ENCODE results near the gene C22orf23.
"Not testable (repeated sequence)": the region's sequence is repeated elsewhere in the genome, so short reads cannot be mapped to it uniquely, and the experiment has no call there.

Gene C22orf23

GRCh38 chr22:37982151-37982785, 28.9 kb upstream of the C22orf23 start:
- no peak for DNase-seq

DNA sequence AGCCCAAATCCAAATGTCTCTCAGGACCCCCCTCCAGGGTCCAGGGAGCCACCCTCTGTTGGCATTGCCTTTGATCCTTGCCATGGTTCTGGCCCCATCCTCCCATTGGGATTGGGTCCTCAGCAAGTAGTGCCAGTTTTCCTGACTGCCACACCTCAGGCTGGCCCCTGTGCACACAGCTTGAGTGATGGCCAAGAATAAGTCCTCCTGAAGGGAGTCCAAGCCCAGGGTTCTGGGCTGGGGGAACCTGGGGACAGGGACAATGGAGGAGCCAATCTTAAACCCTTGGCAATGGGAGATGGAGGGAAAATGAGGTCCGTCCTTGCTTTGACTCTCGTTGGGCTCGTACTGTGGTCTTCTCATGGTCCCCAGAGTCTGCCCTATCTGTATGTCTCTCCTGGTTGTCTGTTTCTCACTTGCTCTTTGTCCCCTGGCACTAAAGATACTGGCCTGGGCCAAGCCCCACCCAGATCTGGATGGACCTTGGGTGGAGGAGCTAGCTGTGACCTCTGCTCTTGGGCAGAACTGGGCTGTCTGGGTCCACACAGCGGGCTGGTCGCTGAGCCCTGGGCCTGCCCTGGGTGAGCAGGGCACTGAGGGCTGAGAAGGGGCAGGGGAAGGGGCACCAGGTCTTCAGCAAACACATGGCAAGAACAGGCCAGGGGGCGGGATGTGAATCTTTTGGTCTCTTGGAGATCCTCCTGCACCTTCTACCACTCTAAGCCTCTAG, 28.0 kb upstream of the C22orf23 start:
- DNase-seq, result no peak

- no peak for DNase-seq
Observed at GRCh38 chr22:37979782-37980181, 26.4 kb upstream of the C22orf23 start.

DNA sequence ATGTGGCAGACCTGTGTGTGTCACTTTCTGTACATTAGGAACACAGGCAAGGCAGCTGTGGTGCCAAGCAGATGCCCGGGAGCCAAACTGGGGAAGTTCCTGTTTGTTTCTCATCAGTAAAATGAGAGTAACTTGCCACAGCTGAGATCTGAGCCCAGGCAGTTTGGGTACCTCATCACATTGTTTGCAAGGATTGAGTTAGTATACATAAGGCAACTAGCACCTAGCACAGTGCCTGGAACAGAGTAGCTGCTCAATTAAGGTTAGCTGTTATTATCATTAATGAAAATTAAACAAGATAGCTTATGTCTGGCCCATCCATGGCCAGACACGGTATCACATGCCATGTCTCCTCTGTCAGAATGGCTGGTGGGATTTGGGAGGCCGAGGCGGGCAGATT, 23.1 kb upstream of the C22orf23 start:
- no peak for DNase-seq

DNA sequence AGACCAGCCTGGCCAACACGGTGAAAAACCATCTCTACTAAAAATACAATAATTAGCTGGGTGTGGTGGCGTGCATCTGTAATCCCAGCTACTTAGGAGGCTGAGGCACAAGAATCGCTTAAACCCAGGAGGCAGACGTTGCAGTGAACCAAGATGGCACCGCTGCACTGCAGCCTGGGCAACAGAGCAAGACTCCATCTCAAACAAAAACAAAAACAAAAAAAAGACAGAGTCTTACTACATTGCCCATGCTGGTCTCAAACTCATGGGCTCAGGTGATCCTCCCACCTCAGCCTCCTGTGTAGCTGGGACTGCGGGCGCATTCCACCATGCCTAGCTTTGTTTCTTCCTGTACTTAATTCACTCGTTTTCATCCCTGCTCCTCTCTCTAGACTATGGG, 22.6 kb upstream of the C22orf23 start:
- DNase-seq, result not testable (repeated sequence)

- no peak for DNase-seq
Observed at GRCh38 chr22:37975153-37975552, 21.8 kb upstream of the C22orf23 start.

DNA sequence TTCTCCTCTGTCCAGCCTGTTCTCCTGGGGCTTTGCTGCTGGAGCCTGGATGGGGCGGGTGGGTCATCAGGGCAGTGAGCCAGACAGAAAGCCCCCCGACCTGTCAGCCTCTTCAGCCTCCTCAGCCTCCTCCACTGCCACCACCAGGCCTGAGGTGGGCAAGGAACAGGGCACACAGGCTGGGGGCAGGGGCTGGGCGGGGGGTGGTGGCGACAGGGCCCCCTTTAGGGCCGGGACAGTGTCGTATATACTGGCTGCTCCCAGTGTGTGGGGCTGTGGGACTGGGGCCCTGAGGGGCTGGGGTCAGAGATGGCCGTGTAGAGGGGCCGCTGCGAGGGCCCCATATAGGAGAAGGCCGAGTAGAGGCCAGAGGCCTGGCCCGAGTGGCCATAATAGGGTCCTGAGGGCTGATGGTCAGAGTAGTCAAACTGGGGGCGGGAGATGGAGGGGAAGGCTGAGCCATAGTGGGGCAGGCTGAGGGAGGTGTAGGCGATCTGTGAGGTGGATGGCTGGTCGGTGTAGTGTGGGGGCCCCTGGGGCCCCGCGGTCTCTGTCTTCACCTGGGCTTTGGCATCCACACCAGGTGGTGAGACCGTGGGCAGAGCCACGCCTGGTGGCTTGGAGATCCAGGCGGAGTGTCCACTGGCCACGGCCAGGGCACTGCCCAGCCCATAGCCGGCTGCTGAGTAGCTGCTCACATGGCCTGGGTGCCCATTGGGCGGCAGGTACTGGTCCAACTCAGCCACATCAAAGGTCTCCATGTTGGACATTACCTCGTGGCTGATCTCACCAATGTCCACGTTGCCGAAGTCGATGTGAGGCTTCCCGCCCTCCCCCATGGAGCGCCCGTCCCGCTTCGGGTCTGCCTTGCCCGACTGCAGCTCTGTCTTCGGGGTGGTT, 20.1 kb upstream of the C22orf23 start:
- no peak for DNase-seq

GRCh38 chr22:37972527-37972926, 19.1 kb upstream of the C22orf23 start:
- no peak for DNase-seq

DNA sequence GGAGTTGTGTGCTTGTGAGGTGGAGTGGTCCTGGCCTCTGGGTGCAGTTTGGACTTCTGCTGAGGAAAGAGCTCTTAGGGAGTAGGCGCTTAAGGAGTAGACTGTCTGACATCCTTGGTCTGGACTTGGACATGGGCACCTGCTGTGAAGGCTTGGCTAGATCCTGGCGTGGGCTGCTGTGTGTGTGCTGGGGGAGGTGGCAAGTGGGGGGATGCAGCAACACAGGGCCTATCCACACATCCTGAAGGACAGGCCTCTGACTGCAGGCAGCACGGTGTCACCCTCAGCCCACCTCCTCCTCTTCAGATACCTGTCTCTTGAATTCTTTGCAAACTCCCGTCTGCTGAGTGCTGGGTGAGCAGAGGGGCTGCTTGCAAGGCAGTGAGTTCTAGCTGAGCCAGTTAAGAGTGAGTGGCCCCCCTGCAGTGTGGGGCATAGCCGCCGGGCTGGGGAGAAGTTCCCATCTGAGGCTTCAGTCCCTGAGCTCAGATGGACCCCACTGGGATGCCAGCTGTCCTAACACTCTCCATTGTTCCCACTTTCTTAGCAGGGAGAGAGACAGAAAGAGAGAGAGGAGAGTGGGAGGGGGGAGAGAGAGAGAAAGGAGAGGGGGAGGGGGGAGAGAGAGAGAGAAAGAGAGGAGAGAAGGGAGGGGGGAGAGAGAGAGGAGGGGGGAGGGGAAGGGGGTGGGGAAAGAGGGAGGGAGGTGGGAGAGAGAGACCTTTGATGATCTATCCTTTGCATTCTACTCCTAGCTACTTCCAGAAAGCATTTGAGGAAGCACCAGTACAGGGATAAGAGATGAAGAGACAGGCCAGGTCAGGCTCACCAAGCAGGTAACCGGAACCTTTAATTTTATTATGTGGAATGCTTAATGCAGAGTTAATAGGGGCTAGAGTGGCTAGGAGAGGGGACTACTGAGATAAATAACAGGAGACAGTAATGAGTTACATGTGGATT, 18.4 kb upstream of the C22orf23 start:
- no peak for DNase-seq

DNA sequence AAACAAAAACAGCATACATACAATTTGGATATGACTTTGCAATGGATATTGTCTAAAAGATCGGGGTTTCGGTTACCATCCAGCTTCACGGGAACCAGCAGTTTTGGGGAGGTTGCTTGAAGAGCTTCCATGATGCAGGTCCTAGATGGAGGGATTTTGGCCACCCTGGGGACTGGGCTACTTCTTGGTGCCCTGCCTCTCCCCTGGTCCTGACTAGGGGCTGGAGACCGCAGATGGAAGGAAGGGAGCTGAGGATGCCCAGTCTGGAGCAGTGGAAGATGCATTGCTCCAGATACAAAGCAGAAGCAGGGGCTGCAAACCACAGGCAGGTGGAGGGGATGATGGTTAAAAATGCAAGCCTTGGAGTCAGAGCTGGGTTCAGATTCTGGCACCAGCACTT, 17.5 kb upstream of the C22orf23 start:
- no peak for DNase-seq

DNA sequence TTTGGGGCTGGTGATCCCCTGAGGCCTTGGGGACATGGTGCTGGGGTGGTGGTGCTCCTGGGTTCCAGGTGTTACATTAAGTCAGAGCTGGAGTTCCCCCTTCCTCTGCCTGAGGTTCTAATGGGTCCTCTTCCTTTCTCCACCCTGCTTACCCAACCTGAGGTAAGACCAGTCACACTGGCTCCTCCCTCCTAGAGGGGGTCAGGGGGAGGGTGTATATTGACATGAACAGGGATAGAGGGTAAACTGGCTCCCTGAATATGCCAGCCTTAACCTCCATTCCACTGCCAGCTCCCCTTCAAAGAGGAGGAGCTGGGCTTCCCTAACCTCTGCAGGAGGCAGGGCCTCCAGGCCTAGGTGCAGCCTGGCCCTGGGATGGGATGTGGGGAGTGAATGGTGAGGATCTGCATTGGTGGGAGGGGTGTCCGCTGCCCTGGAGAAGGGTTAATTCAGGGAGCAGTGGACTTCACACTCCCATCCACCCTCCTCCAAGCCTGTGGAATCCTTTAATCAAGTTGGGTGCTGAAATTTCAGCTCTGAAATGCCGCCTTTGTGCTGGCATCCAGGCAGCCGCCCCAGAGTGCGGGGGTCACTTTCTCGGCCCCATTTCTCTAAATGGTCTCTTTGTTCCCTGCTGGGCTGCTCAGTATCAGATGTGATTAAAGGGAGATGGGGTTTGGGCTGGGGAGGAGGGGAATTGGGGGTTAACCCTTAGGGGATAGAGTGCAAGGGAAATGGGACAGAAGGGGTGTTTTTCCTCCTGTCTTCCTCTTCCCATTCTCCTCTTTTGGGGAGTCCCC, 15.3 kb upstream of the C22orf23 start:
- no peak for DNase-seq

- DNase-seq, result no peak
Observed at GRCh38 chr22:37967637-37968451, 14.4 kb upstream of the C22orf23 start.

DNA sequence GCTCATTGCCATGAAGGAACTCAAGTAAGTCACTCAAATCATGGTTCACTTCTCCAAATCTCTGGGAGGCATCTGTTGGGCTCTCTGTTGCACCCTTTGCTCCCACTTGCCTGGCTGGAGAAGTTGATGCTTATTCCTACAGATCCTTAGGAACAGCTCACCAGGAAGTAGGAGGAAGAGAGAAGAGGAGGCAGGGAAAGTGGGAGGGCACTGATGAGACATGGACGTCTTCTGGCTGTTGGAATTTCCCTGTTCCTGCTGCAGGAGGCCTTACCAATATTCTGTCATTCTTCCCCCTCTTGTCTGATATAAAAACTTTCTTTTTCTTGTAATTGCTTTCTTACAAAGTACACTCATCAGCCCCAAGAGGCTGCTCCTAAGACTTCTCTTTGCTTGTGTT, 13.7 kb upstream of the C22orf23 start:
- no peak for DNase-seq

DNA sequence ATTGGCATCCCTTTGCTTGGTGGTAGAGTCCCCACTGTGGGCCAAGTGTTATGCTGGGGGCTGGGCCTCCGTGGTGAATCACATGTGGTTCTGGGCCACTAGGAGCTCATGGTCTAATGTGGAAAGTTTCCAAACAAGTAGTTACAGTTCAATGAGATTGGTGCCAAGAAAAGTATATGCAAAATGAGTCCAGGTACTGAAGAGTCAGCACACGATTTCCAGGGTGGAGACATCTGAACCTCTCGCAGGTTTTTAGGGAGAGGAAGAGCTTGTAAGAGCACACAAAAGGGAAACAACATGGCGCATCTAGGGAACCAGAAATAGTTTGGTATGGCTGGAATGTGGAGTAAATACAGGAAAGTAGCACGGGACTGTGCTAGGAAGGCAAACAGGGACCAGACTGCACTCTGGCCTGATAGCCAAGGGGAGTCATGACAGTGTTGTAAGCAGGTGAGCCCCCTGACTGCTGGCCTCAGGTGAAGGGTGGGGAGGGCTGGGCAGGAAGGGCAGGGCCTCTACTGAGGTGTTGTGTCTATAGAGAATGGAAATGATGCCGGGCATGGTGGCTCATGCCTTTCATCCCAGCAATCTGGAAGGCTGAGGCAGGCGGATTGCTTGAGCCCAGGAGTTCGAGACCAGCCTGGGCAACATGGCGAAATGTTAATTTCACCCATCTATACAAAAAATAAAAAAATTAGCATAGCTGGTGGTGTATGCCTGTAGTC, 12.7 kb upstream of the C22orf23 start:
- no peak for DNase-seq

- DNase-seq, result no peak
Observed at GRCh38 chr22:37961062-37961461, 7.7 kb upstream of the C22orf23 start.

- DNase-seq, result no peak
Observed at GRCh38 chr22:37959231-37959825, 5.9 kb upstream of the C22orf23 start.

DNA sequence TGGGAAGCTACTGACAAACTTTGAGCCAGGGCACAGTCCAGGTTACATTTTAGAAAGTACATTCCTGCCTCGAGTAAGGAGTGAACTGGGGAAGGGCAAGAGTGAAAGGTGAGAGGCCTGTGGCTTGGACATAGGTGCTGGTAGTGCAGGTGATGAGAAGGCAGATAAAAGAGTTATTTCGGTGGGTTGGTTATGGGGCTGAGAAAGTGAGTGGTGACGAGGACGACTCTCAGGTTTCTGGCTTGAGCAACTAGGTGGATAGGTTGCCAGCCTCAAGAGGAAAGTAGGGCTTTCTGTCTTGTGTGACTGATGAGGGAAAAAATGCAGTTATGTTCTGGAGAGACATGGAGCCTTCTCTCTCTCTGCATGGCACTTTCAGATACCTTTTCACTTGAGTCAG, 3.8 kb upstream of the C22orf23 start:
- no peak for DNase-seq

- DNase-seq, result not testable (repeated sequence)
Observed at GRCh38 chr22:37955825-37956397, 2.5 kb upstream of the C22orf23 start.

DNA sequence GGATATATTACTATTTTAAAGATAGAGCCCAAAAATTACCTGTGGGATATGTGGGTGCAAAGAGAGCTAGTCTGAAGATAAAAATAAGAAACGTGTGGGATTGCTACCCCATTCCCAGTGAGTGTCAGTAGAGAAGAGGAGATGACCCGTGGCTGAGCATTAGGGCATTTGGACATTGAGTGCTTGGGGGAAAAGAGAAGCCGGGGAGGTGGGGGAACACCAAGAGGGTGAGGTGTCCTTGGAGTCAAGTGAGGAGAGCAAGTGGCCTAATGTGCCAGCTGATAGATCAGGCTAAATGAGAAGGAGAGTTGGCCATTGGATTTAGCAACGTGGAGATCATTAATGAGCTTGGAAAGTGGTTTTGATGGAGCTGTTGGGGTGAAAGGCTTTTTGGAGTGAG, 1.3 kb upstream of the C22orf23 start:
- no peak for DNase-seq

All from CD4-positive, alpha-beta T cell treated with Interleukin-1 beta for 1 hour (primary cell).